WTC11 (cell line): Measurements from ENCODE around the gene STXBP6.

Source experiments
- CTCF ChIP-seq: fragments of 200-600 bp; IDR thresholded peaks from 2 replicates; pipeline ENCODE4 v1.8.0; 2022; ENCODE audit warnings: antibody characterized with exemption
- IRF1 ChIP-seq: sonication (generic); formaldehyde crosslinking; IDR thresholded peaks from 2 replicates; pipeline ENCODE4 v1.8.0; 2023; ENCODE audit warnings: missing genetic modification reagents
- TCF7 ChIP-seq: sonication (generic); formaldehyde crosslinking; IDR thresholded peaks from 2 replicates; pipeline ENCODE4 v1.8.0; 2022; ENCODE audit warnings: mild to moderate bottlenecking, low read depth, missing genetic modification reagents, moderate library complexity
- TP53 ChIP-seq: sonication (generic); formaldehyde crosslinking; IDR thresholded peaks from 2 replicates; pipeline ENCODE4 v1.8.1; 2023; ENCODE audit warnings: mild to moderate bottlenecking, missing genetic modification reagents
- ZNF138 ChIP-seq: sonication (generic); formaldehyde crosslinking; conservative IDR thresholded peaks from 2 replicates; pipeline ENCODE4 v1.8.1; 2022; ENCODE audit warnings: mild to moderate bottlenecking, moderate library complexity, missing genetic modification reagents
- ZNF232 ChIP-seq: sonication (generic); formaldehyde crosslinking; IDR thresholded peaks from 2 replicates; pipeline ENCODE4 v1.8.0; 2022; ENCODE audit warnings: mild to moderate bottlenecking, missing genetic modification reagents

- TF ChIP-seq IRF1 (CRISPR knock-in tag), result no peak
- no peak for TF ChIP-seq ZNF232 (CRISPR knock-in tag)
- TF ChIP-seq CTCF, result no peak
- TF ChIP-seq TCF7 (CRISPR knock-in tag), result no peak
- no peak for TF ChIP-seq TP53 (CRISPR knock-in tag)
- no peak for TF ChIP-seq ZNF138 (CRISPR knock-in tag)
These were observed 145.4 kb downstream of the STXBP6 start for GRCh38 chr14:24904533-24904932.
